CD4-positive, alpha-beta T cell treated with Interleukin-21 for 1 hour (primary cell): Measurements from ENCODE around the gene ZCCHC2.

Source experiments
- DNase-seq: peaks from one replicate; pipeline ENCODE4 v3.0.0-alpha.2; 2020

Gene ZCCHC2

DNA sequence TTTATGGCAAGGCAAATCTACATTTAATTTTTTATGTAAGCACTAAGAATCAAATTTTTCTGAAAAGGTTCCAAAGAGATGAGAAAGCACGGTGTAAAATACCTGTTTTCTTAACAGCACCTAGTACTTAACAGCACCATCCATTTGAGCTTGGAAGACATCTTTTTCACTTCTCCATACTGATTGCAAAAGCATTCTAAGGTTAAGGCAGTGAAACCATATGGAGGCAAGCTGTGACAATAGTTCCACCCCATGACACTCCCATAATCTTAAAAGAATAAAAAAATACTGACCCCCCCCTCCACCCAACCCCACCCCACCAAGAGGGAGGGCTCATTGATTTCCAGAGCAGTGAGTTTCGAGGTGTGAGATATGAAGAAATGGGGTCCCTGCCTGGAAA is 60.6 kb downstream of the ZCCHC2 start:
- no peak for DNase-seq

- peak; percentile 87 for DNase-seq
Measured at GRCh38 chr18:62584241-62585120, 61.7 kb downstream of the ZCCHC2 start.

- no peak for DNase-seq
Measured at GRCh38 chr18:62585274-62586150, 62.7 kb downstream of the ZCCHC2 start.

DNA sequence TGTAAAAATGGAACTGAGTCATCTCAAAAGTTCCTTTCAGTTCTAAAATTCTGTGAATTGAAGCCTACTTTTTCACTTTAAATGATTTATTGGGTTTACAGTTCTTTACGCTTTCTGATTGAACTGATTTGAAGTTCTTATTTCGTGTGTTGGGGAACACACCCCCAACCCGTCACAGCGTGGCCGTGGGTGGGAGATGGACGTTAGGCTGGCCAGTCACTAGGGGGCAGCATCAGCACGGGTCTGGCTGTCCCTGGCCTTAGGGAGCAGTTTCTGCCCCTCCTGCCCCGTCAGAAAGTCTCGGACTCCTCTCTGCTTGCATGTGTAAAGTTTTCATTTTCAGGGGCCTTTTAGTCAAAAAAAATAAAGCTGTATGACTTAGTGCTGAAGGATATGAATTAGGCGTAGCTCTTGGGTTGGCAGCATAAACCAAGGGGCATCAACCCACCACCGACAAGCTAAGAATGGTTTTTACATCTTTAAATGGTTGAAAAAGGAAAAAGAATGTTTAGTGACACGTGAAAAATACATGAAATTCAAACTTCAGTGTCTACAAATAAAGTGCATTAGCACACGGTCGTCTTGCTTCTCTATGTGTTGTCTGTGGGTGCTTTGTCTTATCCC is 63.4 kb downstream of the ZCCHC2 start:
- DNase-seq, result peak; percentile 59

DNA sequence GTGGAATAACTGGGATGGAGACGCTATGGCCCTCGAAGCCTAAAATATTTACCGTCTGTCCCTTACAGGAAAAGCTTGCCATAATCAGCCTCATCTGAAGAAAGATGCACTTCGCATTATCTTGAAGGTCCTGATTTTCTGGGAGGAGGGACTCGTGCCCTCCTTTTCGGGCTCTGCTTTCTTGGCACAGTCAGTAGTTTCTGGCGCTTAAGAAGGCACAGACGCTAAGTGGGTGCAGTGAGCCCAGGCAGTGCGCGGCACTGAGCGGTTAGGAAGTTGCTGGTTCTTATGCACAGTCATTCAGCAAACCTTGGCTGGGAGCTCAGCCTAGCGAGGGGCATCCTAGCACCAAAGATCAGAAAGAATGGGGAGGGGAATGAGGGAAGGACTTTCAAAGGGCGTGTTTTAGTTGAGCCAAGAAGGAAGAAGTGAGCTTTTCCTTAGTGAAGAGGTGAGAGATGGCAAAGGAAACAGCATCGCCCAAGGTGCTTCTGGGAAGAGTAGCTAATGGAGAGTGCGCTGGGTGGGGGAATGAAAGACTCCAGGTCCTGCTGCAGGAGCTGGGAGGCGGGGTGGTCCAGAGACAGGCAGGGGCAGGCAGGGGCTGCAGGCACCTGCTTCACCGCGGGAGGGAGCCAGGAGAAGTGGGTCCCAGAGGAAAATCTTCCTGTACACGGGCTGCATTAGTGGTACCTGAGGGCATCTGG is 64.1 kb downstream of the ZCCHC2 start:
- no peak for DNase-seq

DNA sequence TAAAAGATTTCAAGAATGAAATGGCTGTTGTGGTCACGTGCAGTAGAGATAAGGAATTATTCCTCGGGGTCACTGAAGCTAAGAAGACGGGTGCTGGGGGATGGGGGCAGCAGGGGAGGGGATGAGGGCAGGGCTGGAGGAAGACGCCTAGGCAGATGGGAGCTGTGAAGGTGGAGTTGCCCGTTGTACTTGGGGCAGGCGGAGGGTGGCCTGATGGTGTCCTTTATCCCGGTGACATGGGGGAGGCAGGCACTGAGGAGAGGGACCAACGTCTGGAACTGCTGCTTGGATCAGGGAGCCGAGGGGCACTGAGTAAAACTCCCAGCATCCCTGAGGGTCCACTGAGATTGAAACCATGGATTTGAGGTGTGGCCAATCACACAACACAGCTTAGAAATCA is 64.9 kb downstream of the ZCCHC2 start:
- no peak for DNase-seq

GRCh38 chr18:62588217-62588616 is 65.4 kb downstream of the ZCCHC2 start:
- DNase-seq, result no peak

DNA sequence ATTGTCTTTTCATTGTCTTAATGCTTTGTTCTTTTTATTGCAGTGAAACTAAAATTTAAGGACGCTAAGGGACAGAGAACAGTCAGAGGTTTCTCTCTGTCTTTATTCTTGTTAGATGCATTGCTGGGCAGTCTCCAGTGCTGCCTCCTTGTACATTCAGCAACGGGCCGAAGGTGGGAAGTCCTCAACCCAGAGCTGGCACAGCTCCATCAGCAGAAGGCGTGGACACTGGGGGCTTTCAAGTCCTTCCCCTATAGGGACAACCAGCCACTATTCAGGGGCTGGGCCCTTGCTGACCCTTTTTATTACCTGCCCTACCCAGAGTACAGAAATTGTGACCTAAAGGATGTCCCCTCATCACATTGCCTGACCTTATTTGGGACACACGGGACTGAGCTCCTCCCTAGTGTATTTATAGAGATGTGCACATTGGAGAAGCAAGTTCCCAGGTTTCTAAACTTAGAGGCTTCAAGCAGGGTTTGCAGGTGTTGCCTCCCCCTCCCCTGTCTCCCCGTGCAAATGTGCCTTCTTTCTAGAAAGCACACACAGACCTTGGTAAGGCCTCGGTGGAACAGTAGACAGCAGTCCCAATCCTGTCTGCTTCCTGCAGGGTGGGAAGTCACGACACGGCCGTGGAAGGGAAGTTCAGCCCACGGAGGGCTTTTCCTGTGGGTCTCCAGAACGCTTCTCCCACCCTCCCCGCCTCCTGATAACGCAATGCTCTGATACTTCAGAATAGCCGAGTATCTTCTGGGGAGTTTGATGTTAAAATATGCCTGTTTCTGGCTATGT is 68.2 kb downstream of the ZCCHC2 start:
- DNase-seq, result no peak

GRCh38 chr18:62596145-62597005 is 73.5 kb downstream of the ZCCHC2 start:
- DNase-seq, result no peak

DNA sequence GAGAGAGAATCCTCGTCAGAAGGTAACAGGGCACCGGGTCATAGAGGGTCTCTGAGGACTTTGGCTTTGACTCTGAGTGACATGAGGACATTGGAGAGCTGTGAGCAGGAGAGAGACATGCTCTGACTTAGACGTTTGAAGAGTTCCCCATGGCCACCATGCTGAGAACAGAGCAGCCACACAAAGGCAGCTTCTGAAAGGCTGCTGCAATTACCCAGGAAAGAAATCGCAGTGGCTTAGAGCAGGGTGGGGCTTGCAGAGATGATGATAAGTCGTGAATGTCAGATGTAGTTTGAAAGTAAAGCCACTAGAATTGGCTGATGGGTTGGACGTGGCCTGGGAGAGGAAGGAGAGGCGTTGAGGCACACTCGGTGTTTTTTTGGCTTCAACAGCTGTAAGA is 79.0 kb downstream of the ZCCHC2 start:
- no peak for DNase-seq

DNA sequence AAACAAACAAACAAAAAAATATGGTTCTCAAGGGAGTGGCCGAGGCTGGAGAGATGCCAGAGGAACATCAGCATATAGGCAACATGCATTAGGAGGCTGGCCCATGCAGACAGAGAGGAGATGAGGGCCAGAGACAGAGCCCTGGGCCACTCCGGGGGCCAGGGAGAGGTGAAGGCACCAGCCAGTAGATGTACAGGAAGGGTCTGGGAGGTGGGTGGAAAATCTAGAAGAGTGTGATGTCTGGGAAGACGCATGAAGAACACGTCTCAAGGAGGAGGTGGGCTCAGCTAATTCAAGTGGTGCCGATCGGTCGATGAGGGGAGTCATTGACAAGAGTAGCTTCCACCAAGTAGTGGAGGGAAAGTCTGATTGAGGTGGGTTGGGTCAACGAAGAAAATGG is 79.9 kb downstream of the ZCCHC2 start:
- DNase-seq, result no peak

DNA sequence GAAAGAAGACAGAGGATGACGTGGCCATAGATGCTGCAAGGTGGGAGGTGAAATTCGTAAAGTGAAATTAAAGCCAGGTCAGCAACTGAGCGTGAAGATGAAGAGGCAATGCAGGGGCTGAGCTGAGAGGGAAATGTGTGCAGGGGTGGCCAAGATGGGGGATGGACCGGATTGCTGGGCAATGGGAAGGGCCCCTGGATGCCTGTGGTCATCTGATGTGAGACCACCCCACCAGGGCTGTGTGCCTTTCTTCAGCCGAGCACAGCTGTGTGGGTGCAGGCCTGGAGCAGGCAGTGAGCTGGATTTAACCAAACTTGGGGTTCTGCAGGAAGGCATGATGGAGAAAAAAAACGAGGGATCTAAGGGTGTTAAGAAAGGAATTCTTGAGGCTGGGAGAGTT is 80.4 kb downstream of the ZCCHC2 start:
- no peak for DNase-seq

DNA sequence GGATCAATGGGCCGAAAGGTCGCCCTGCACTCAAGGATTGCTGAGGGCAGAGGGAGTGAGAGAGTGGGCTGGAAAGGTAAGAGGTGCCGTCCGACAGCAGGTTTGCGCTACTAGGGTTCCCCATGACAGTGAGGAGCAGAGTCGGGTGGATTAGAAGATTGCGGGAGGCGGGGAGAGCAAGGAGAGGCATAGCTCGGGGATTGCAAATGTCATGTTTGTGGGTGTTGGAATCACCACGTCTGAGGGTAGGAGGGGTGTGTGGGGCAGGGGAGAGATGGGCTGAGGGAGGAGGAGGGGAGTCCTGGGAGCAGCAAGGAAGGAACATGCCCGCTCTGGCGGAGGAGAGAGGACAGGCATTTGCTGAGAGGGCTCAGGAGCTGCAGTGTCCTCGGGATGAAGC is 81.2 kb downstream of the ZCCHC2 start:
- no peak for DNase-seq

DNA sequence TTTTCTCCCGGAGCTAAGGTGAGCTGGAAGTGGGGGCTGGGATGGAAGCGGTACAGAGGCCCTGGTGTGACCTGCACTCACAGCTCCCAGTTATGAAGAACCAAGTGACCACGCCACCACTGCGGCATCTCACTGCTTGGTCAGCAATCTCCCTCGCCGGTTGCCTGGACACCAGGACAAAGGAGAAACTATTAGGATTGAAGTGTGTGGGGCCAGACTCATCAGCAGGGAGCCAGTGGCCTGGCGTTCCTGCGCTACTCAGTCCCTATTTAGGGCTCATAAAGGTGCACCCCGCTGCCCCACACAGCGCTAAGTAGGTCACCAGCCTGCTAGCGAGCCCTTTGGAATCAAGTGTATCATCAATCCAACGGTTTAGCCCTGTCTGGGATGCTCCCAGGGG is 82.9 kb downstream of the ZCCHC2 start:
- DNase-seq, result no peak

DNA sequence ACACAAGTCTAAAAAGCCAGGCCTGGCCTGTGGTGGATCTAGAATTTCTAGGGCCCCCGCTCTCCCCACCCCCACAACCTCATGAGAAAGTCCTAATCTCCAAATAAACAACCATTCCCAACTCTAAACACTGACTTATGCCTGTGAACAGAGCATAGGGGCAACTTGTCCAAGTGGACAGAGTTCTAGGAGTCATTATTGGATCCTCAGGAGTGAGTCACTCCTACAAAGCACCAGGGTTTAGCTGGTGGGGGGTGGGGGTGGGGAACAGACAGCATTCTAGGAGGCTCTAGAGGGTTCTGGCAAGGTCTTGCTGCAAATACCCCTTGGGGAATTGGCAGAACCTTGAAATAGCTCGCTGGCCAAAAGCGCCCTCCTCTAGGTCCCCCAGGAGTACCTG is 83.3 kb downstream of the ZCCHC2 start:
- DNase-seq, result no peak

- DNase-seq, result no peak
Measured at GRCh38 chr18:62607302-62607701, 84.5 kb downstream of the ZCCHC2 start.

DNA sequence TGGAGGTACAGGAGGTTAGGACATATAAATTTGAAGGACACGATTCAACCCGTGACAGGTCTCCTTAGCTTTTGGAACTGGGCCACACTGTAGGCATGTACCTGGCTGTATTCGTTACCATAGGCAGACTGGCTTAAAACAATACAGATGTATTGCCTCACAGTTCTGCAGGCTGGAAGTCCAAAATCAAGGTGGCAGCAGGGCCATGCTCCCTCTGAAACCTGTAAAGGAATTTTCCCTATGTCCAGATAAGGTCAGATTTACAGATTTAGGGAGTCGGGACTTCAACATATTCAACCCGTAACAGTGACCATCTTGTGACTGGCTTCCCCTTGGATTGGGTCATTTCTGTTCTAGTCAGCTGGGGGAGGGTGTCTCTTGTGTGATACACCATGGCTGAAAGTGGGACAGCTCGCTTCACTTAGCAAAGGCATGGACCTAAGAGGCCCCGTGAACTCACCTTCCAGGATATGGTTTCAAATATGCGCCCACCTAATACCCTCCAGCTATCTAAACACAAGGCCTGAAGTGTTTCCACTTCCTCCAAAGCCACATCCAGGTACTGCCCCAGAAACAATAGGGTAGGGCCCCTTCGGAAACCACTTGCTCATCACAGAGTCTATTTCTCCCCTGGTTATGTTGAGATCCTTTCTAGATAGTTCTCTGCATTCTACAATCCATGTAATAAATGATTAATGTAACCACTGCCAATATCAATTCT is 85.0 kb downstream of the ZCCHC2 start:
- no peak for DNase-seq

- no peak for DNase-seq
Measured at GRCh38 chr18:62609764-62610163, 86.9 kb downstream of the ZCCHC2 start.

DNA sequence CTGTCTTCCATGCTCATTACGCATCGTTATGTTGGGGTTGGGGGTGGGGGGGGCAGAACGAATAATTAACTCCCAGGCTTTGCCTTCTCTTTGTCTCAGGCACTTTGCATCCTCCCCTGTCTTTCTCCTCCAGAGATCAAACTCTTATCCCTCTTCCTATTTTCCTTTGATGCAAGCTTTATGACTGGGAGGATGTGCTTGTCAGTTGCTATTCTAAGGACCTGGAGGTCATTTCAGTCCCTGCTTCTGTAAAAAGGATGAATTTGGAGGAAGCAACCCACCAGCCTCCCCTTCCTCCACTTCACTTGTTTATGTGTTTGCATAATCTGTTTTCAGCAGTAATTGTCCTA is 87.5 kb downstream of the ZCCHC2 start:
- no peak for DNase-seq

GRCh38 chr18:62610701-62611411 is 88.0 kb downstream of the ZCCHC2 start:
- DNase-seq, result no peak
